COR-L47 (cell line): Measurements from ENCODE around the gene GJA3.

Source experiments
- DNase-seq: peaks from one replicate; lab custom pipeline; 2025; lab: John Stamatoyannopoulos, UW

GJA3 gene

DNA sequence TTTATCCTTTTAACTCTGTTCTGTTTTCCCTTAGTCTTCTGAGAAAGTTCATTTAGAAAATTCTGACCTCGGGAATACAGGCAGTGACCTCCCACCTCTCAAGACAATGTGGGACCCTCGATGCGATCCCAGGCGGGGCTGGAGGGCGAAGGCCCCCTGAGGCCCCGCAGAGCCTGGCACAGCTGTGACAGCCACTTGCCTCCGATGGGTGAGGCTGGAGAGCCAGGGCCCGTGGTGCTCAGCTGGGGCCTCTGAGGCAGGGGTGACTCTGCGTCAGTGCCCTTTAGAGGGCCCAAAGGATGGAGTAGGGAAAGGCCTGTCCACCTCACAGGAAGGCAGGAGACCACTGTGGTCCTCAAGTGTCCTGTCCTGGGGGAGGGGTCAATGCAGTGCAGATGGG lies 10.3 kb downstream of the GJA3 start:
- DNase-seq = no peak

DNA sequence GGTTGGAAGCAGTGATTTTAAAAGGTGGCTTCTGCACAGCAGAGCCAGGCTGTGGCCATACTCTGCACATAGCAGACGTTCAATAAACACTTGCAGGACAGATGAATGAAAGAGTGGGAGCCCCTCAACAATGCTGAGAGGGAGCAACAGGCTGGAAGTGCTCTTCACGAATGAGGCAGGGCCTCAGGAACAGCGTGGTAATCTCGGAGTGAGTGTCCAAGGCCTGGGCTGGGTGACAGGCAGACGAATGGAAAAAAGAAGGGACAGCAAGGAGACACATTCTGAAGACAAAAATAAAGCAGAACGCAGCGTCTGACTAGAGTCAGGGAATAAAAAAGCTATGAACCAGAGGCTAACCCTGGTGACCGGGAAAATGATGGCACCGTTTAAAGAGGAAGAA lies 11.1 kb downstream of the GJA3 start:
- DNase-seq = no peak

DNA sequence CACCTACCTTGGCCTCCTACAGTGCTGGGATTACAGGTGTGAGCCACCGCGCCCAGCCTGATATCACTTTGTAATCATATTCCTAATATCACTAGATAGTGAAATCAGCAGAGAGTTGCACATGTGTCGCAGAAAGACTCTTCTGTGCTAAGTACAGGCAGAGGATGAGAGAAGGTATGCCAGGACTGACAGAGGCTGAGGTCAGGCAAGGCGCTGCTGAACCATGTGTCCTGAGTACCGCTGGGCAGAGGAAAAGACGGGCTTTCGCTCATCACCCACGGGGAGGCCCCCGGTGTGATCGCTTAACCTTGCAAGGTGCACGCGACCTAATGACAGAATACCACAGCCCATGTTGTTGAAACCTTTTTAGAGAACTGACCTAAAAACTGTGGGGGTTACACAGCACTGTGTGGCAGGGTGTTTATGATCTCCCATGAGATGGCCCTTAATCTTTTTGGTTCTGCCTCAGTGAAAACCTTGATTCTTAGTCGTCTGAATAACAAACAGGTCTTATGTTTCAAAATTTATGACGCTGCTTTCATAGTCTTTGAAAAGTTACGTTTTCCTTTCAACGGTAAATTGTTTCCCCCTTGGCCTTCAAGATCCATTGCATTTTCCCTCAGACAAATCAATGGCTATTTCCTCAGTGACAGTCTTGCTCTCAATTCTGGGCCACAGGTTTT lies 12.2 kb downstream of the GJA3 start:
- DNase-seq = no peak

DNA sequence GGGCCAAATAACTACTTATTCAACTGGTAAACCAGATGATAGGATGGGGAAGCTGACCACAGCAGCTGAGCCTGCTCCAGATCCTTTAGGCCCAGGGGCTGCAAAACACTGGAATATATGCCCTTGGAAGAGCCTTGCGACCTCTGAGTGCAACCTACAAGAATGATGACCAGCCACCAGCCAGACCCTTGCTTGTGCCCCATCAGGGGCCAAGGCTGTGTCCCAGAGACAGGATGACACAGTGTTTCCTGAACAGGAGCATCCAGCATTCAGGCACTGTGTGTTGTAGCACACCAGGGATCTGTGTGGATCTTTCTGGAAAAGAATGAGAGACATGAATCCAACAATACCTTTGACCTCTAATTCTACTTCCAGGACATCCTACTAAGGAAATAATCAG lies 14.5 kb downstream of the GJA3 start:
- DNase-seq = no peak

DNA sequence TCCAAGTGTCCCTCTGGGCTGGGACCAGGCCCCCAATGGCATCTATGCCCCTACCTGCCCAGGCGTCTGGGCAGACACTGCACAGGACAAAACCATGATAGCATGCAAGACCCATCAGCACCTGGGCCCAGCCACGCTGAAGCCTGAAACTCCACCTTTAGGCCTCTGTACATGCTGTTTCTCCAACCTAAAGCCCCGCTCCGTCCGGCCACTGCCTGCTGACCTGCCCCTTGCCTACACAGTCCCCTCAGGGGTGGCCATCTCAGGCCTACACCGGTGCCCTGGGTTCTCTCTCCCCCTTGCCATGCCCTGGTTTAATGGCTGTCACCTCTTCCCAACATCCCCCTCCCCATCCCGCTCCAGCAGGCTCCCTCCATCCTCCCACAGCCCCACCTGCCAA lies 15.3 kb downstream of the GJA3 start:
- DNase-seq = no peak

- no peak for DNase-seq
Measured at GRCh38 chr13:20144141-20144850, 16.6 kb downstream of the GJA3 start.

DNA sequence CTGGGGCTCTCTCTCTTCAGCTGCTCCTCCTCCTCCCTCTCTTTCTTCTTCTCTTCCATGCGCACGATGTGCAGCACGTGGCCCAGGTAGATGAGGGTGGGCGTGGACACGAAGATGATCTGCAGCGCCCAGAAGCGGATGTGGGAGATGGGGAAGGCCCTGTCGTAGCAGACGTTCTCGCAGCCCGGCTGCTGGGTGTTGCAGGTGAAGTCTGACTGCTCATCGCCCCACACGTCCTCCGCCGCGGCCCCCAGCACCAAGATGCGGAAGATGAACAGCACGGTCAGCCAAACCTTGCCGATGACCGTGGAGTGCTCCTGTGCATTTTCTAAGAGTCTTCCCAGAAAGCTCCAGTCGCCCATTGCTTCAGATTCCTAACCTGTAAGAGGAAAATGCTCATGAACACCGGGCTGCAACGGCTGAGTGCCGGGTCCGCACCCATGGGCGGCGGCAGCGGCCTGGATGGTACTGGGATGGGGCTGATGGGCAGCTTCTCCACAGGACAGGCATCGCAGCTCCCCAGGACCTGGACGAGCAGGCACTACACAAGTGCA lies 17.8 kb downstream of the GJA3 start:
- no peak for DNase-seq

DNA sequence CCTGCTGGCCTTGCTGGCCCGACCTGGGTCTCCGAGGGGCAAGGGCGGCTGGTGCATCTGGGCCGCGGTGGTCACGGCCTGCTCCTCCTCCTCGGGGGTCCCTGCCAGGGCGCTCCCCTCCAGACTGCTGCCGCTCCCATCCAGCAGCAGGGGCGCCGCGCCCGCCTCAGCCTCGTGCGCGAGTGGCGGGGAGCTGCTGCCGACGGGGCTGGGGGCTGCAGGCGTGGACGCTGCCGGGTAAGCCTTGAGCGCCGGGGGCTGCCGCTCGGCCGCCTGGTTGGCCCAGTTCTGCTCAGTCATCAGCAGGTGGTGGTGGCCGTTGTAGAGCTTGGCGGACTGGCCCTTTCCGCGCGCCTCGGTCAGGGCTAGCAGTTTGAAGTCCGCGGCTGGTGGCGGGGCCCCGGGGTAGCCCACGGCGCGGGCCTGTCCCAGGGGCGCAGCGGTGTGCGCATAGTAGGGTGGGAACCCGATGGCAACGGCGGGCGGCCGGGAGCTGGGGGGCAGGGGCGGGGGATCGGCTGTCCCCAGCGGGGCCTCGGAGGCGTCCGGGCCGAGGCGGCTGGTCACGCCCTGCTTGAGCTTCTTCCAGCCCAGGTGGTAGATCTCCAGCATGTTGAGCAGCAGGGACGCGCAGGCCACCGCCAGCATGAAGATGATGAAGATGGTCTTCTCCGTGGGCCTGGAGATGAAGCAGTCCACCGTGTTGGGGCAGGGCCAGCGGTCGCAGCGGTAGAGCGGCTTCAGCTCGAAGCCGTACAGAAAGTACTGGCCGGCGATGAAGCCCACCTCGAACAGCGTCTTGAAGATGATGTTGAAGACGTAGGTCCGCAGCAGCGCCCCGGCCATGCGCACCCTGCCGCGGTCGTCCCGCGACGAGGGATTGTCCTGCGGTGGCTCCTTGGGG lies 18.6 kb downstream of the GJA3 start:
- no peak for DNase-seq

DNA sequence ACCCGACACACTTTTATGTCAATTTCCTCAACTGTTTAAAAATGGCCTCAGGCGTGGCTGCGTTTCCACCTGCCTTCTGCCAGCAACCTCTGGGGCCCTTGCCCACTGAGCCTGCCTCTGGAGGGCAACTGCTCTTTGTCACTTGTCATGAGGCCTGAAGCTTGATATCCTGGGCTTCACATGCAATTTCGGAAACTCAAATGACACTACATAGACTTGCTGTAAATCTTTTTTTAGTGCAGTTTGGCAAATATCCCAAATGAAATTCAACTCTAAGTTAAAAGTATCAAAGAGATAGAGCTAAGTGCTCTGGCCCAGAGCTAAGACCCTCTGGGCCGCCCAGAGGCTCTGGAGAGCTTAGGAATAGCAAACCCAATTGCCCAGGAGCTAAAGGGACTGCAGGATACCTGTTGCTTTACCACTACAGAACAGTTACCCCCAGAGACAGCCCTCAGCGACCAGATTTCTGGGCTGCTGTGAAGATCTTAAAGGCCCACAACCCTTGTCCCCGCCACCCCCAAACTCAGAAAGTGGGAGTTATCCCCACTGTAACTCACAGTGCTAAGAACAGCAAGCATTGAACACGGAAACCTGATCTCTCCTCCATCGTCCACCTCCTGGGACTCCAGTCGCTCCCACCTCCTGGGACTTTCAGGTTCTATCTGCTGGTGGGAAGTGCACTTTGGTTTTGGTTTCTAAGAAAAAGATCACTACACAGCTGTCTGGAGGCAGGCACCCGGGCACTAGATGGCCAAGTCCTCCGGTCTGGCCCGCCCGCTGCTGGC lies 19.4 kb downstream of the GJA3 start:
- DNase-seq = no peak

- DNase-seq = no peak
Measured at GRCh38 chr13:20140487-20140886, 20.4 kb downstream of the GJA3 start.

DNA sequence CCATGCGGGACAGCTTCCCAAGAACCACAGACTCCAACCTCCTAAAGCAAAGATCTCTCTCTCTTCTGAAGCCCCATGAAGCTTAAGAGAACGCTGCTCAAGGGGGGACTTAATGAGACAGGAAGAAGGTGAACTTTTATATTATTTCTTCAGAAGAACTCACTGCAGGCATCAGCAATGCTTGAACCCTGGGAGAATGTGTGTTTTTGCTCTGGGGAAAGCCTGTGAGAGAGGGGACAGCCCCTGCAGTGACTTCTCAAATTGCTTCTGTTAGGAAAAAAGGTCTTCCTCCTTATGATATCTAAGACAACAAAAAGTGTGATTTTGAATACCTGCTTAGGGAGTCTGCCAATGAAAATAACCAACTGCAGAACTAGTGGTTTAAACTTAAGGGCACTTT lies 23.0 kb downstream of the GJA3 start:
- DNase-seq = no peak

DNA sequence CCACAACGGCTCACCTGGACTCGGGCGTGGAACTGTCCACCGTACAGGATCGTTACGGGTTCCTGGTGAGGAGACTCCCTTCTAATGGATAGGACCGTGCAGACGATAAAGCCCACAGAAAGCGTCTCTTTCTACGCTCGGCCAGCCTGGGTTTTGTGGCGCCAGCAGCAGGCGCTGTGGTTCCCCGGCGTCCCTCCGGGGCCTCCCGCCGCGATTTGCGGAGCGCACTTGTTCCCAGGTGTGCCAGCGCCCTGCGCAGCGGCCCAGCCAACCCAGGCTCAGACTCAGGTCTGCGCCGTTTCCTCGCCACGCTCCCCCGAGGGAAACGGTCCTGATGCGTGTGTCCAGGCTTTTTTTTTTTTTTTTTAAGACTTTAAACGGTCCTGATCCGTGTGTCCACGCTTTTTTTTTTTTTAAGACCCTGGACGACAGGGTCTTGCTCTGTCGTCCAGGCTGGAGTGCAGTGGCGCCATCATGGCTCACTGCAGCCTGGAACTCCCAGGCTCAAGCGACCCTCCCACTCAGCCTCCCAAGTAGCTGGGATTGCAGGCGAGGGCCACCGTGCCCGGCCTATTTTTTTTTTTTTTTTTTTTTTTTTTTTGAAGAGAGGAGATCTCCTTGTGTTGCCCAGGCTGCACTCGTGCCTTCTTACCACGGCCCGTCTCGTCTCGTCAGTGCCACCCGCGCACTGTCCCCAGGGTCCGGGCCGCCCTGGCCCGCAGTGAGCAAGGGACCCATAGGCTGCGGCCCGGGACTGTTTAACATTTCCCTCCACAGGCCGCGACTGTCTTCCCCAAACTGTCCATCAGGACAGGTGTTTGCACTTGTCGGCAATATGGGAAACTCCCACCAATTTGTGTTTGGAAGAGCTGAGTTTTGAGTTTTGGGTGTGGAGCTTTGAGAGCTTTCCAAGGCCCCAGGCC lies 23.8 kb downstream of the GJA3 start:
- no peak for DNase-seq

DNA sequence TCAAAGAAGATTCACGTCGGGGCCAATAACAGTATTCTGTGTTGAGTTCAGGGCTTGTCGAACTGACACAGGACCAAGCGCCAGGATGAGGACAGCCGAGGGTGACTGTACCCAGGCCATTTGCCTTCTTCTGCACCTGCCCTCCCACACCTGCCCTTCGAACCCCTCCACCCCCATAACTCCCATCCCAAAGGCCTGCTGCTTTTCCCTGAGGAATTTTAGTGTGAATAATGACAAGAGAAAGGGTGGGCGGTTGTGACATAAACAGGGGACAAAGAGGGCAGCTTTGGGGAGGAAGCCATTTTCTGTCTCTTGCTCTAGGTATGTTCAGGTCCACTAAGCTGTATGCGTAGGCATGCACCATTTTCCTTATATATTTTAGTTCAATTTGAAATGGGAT lies 26.1 kb downstream of the GJA3 start:
- no peak for DNase-seq

DNA sequence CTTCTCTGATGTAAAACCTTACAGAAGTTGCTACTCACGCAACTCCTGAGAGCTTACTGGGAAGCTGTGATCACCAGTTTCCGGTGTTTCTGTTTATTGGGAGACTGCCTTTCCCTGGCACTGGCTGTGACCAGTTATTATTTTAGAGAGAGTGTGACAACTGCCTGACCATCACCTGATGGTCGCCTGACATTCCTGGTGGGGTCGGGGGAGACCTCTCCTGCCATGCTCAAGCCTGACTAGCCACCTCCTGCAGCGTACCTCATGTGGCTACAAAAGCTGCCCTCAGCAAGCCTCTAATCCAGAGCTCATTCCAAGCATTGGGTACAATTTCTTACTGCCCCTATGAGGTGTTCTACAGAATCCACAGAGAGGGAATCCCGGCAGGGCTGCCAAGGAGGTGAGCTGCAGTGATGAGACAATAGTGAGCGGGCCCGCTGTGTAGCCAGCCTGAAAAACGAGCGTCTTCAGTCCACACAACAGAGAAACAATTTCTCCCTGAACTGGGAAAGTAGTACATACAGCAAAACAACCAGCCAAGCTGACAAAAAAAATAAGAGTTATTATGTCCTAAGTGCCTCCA lies 28.7 kb downstream of the GJA3 start:
- DNase-seq = no peak

DNA sequence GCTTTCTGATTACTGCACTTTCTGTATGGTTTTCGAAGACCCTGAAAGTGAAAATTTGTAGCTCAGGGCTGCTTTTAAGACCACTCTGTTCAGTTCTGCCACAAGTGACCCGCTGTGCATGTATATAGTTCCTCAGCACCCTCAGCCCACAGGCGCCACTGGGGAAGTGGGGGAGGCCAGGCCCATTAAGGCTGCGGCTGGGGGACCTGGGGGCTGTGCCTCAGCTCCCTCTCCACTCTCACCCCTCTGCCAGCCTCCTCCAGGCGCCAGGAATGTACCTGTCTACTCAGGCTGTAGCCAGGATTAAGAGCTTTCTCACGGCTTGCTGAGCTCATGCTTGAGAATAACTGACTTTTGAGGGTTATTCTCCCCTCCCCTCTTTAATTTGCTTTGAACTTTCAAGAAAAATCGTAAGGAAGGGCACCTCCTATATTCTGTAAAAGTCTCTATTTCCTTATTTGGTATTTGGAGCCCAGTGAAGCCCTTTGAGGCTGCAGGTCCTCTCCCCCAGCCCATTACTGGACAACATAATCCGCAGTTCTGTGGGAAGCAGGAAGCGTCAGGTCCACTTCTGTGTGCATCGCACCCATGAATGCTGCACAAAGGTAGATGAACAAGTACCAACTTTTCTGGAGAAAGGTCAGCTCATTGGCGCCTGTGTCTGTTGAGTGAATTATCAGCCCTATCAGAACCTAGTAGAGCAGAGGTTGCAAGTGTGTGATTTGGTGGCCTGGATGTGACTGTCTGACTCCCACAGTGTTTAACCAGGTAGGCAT lies 29.6 kb downstream of the GJA3 start:
- DNase-seq = no peak

DNA sequence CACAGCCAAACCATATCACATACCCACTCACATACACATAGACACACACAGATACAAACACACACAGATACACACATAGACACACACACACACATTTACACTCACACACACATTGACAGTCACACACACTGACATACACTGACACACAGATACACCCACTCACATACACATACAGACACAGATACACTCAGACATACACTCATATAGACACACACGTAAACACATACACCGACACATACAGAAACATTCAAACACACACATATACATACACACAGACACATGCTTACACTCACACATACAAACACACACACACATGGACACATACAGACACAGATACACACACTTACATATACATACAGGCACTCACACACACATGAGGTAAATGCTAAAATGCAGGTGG lies 30.2 kb downstream of the GJA3 start:
- DNase-seq = no peak

- no peak for DNase-seq
Measured at GRCh38 chr13:20130012-20130411, 30.8 kb downstream of the GJA3 start.

DNA sequence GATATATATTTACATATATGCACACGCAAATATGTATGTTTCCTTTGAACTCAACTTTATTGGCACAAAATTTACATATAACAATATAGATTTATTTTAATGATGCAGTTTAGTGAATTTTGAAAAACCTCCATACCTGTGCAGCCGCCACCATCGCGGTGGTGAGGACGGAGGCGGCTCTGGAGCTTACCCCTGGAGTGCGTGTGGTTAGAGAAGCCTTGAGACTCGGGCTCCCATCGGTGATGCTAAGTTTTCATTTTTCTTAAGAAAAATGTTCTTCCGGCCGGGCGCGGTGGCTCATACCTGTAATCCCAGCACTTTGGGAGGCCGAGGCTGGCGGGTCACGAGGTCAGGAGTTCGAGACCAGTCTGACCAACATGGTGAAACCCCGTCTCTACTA lies 31.8 kb downstream of the GJA3 start:
- no peak for DNase-seq

DNA sequence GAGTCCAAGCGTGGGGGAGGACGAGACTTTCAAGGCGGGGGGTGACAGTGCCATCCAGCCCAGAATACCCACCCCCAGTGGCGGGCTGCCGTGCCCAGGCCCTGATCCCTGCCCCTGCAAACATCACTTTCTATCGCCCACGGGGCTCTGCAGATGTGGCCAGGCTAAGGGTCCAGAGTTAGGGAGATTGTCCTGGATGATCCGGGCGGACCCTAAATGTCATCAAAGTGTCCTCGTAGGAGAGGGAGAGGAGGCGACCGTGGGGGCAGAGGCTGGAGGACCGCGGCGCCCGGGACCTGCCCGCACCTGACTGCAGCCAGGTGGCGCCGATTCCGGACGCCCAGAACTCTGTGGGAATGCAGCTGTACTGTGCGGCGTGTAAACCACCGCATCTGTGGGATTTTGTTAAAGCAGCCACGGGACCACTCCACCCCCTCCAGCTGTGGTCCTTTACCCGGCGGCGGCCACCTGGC lies 32.4 kb downstream of the GJA3 start:
- DNase-seq = no peak
